SU-DHL-6 (cell line): Measurements from ENCODE around the gene POLE3.

Experiments used
- CTCF ChIP-seq: fragments of 200-600 bp; sonication (generic); IDR thresholded peaks from one replicate; pipeline ENCODE4 v1.5.1; 2017; ENCODE audit warnings: antibody characterized with exemption, mild to moderate bottlenecking, low read length, moderate library complexity; ENCODE audit not compliant: insufficient read depth, poor library complexity, severe bottlenecking
- EZH2phosphoT487 ChIP-seq: fragments of 200-600 bp; sonication (generic), shearing (Covaris generic); conservative IDR thresholded peaks from 2 replicates; pipeline ENCODE4 v1.6.1; 2018; ENCODE audit warnings: mild to moderate bottlenecking, antibody characterized with exemption, low read length, moderate library complexity, mixed read lengths

- TF ChIP-seq CTCF: no peak
- no peak for TF ChIP-seq EZH2phosphoT487
Observed at GRCh38 chr9:113368982-113369854, 41.3 kb downstream of the POLE3 start.
